HCT116 (cell line): ENCODE measurements around the gene PARVG. TPM values are rescaled to one million over a fixed set of nuclear protein-coding genes. Genes with fewer than 3 reads are reported as not detected.

Experiments used
- ATAC-seq: fragments of 200-7000 bp; cut with Tn5 transposase; 2 replicates; pipeline ENCODE4 v1.9.1; 2020; ENCODE audit warnings: mild to moderate bottlenecking, moderate library complexity
- BruUV-seq: library from RNA; stranded (reverse); fragments of 400-500 nt; replicated peaks from 2 replicates; lab custom pipeline; 2021; lab: Mats Ljungman, UMichigan
- CTCF ChIA-PET: fragments of 300-600 bp; sonication (Branson Sonifier 250); formaldehyde crosslinking; loops from one replicate; lab custom pipeline; 2021; ENCODE audit warnings: antibody characterized with exemption; lab: Charles Lee
- POLR2A ChIA-PET: fragments of 300-600, 350-600 bp; sonication (Branson Sonifier 250); formaldehyde crosslinking; loops from one replicate; lab custom pipeline; 2021; ENCODE audit warnings: antibody characterized with exemption; lab: Charles Lee
- RAD21 ChIA-PET, 2 experiments: fragments of 300-600 bp; sonication (Branson Sonifier 250); formaldehyde crosslinking; loops; one replicate each; lab custom pipeline; 2023; ENCODE audit warnings: low total read pairs in 2 of 2; ENCODE audit not compliant: uncharacterized antibody in 2 of 2, unreplicated experiment in 2 of 2, low non-redundant PET in 1 of 2; lab: Charles Lee
- DNase-seq: peaks from one replicate; pipeline ENCODE4 v3.0.0-alpha.2; 2010; ENCODE audit warnings: low read depth, low spot score
- H2AFZ ChIP-seq: fragments of 200-600 bp; shearing (Covaris generic), sonication (generic); 2 replicates; pipeline ENCODE4 v1.6.1; 2017; ENCODE audit warnings: low read depth, mixed run types, mixed read lengths, antibody characterized with exemption, low read length; ENCODE audit not compliant: poor library complexity, severe bottlenecking
- H3K27ac ChIP-seq: 2 replicates; pipeline ENCODE4 v1.5.1; 2012; ENCODE audit warnings: low read depth, low read length
- H3K27me3 ChIP-seq: fragments of 200-600 bp; sonication (generic); 2 replicates; pipeline ENCODE4 v1.6.1; 2016; ENCODE audit warnings: mixed run types, low read length, mixed read lengths; ENCODE audit not compliant: insufficient read depth
- H3K36me3 ChIP-seq, 2 experiments: fragments of 200-500 bp in 1 of 2; fragments of 200-600 bp in 1 of 2; sonication (Bioruptor generic) in 1 of 2; sonication (generic) in 1 of 2; 2 replicates each; pipeline versions ENCODE4 v1.5.1 to v1.6.1; 2014 to 2016; ENCODE audit warnings: low read length in 2 of 2, inconsistent platforms in 1 of 2, mixed read lengths in 1 of 2, mixed run types in 1 of 2; ENCODE audit not compliant: insufficient read depth in 2 of 2, control insufficient read depth in 1 of 2
- H3K4me1 ChIP-seq, 2 experiments: fragments of 200-600 bp in 1 of 2; sonication (generic) in 1 of 2; 2 replicates each; pipeline versions ENCODE4 v1.5.1 to v1.6.1; 2012 to 2017; ENCODE audit warnings: low read length in 2 of 2, inconsistent platforms in 1 of 2, mild to moderate bottlenecking in 1 of 2, mixed read lengths in 1 of 2, mixed run types in 1 of 2, moderate library complexity in 1 of 2; ENCODE audit not compliant: insufficient read depth in 2 of 2, control insufficient read depth in 1 of 2
- H3K4me2 ChIP-seq: fragments of 200-600 bp; sonication (generic); 2 replicates; pipeline ENCODE4 v1.6.1; 2017; ENCODE audit warnings: mixed run types, low read length, mixed read lengths
- H3K4me3 ChIP-seq, 2 experiments: fragments of 200-600 bp in 1 of 2; sonication (generic) in 1 of 2; replicated peaks in 1 of 2; 2 replicates each; pipeline ENCODE4 v1.5.1; 2011 to 2016; ENCODE audit warnings: low read length in 2 of 2, control low read depth in 1 of 2, low read depth in 1 of 2, mild to moderate bottlenecking in 1 of 2, mixed read lengths in 1 of 2, mixed run types in 1 of 2
- H3K79me2 ChIP-seq: fragments of 200-600 bp; sonication (generic); 2 replicates; pipeline ENCODE4 v1.6.1; 2017; ENCODE audit warnings: mild to moderate bottlenecking, mixed run types, low read length, moderate library complexity, mixed read lengths; ENCODE audit not compliant: insufficient read depth
- H3K9ac ChIP-seq: fragments of 200-600 bp; sonication (generic); 2 replicates; pipeline ENCODE4 v1.6.1; 2016; ENCODE audit warnings: low read length, mixed read lengths
- H3K9me2 ChIP-seq: fragments of 200-600 bp; sonication (generic), shearing (Covaris generic); 2 replicates; pipeline ENCODE4 v1.6.1; 2017; ENCODE audit warnings: mixed run types, mild to moderate bottlenecking, moderate library complexity; ENCODE audit not compliant: insufficient read depth
- H3K9me3 ChIP-seq, 2 experiments: fragments of 200-500 bp in 1 of 2; fragments of 200-600 bp in 1 of 2; sonication (Bioruptor generic) in 1 of 2; sonication (generic) in 1 of 2; 2 replicates each; pipeline ENCODE4 v1.6.1; 2014 to 2017; ENCODE audit warnings: low read length in 2 of 2, mixed read lengths in 2 of 2, inconsistent platforms in 1 of 2, low read depth in 1 of 2, mild to moderate bottlenecking in 1 of 2, mixed run types in 1 of 2, moderate library complexity in 1 of 2; ENCODE audit not compliant: control insufficient read depth in 1 of 2, insufficient read depth in 1 of 2
- H4K20me1 ChIP-seq: fragments of 200-600 bp; sonication (generic), shearing (Covaris generic); 2 replicates; pipeline ENCODE4 v1.6.1; 2017; ENCODE audit warnings: mixed run types, mild to moderate bottlenecking, moderate library complexity; ENCODE audit not compliant: insufficient read depth
- ATF3 ChIP-seq: IDR thresholded peaks from 2 replicates; pipeline ENCODE4 v1.6.1; 2012
- CBX3 ChIP-seq: IDR thresholded peaks from 2 replicates; pipeline ENCODE4 v1.6.1; 2012; ENCODE audit warnings: low read depth
- CEBPB ChIP-seq: IDR thresholded peaks from 2 replicates; pipeline ENCODE4 v1.6.1; 2012; ENCODE audit warnings: low read depth
- ELF1 ChIP-seq: IDR thresholded peaks from 2 replicates; pipeline ENCODE4 v1.6.1; 2012; ENCODE audit warnings: low read depth, borderline replicate concordance
- EZH2 ChIP-seq: fragments of 200-600 bp; sonication (generic); IDR thresholded peaks from 2 replicates; pipeline ENCODE4 v1.6.1; 2017; ENCODE audit warnings: antibody characterized with exemption, mixed run types
- EZH2phosphoT487 ChIP-seq: fragments of 200-600 bp; IDR thresholded peaks from 2 replicates; pipeline ENCODE4 v1.6.1; 2018; ENCODE audit warnings: antibody characterized with exemption, borderline replicate concordance
- FOSL1 ChIP-seq: IDR thresholded peaks from 2 replicates; pipeline ENCODE4 v1.6.1; 2012; ENCODE audit warnings: low read depth
- JUND ChIP-seq: IDR thresholded peaks from 2 replicates; pipeline ENCODE4 v1.6.1; 2012
- POLR2AphosphoS5 ChIP-seq: IDR thresholded peaks from 2 replicates; pipeline ENCODE4 v1.6.1; 2011; ENCODE audit warnings: mild to moderate bottlenecking, low read depth, low read length, moderate library complexity
- RAD21 ChIP-seq: IDR thresholded peaks from 2 replicates; pipeline ENCODE4 v1.6.1; 2012; ENCODE audit warnings: low read depth, mild to moderate bottlenecking
- REST ChIP-seq: IDR thresholded peaks from 2 replicates; pipeline ENCODE4 v1.6.1; 2012; ENCODE audit warnings: low read depth
- SIN3A ChIP-seq: IDR thresholded peaks from 2 replicates; pipeline ENCODE4 v1.6.1; 2012; ENCODE audit warnings: low read depth
- SP1 ChIP-seq: IDR thresholded peaks from 2 replicates; pipeline ENCODE4 v1.6.1; 2012; ENCODE audit warnings: low read depth
- SRF ChIP-seq: IDR thresholded peaks from 2 replicates; pipeline ENCODE4 v1.6.1; 2012; ENCODE audit warnings: low read depth
- TCF7L2 ChIP-seq: IDR thresholded peaks from 2 replicates; pipeline ENCODE4 v1.7.0; 2011; ENCODE audit warnings: borderline replicate concordance, inconsistent platforms; ENCODE audit not compliant: insufficient read depth, insufficient read length; ENCODE audit errors: extremely low read depth
- YY1 ChIP-seq: IDR thresholded peaks from 2 replicates; pipeline ENCODE4 v1.6.1; 2011; ENCODE audit warnings: low read length, low read depth, moderate library complexity, mild to moderate bottlenecking; ENCODE audit not compliant: insufficient replicate concordance; ENCODE audit errors: extremely low read depth
- ZBTB33 ChIP-seq: IDR thresholded peaks from 2 replicates; pipeline ENCODE4 v1.6.1; 2011; ENCODE audit warnings: mild to moderate bottlenecking, low read length, moderate library complexity; ENCODE audit not compliant: insufficient replicate concordance; ENCODE audit errors: extremely low read depth
- ZFX ChIP-seq: fragments of 450-650 bp; IDR thresholded peaks from 2 replicates; pipeline ENCODE4 v1.6.1; 2017
- ZNF274 ChIP-seq: fragments of 200-500 bp; sonication (Bioruptor generic); IDR thresholded peaks from 2 replicates; pipeline ENCODE4 v1.6.1; 2014; ENCODE audit warnings: mild to moderate bottlenecking, low read depth, low read length, inconsistent platforms
- intact Hi-C: fragments of 100-400 bp; cut with micrococcal nuclease; formaldehyde crosslinking; loops from 2 replicates; pipeline ENCODE4 v1.10.0; 2022
- total RNA-seq: library from RNA; stranded (reverse); gene quantifications from one replicate; pipeline ENCODE4 v1.2.1, GENCODE V29; 2021; ENCODE audit not compliant: unreplicated experiment

The PARVG gene
- total RNA-seq, 1 experiment from 2014 or later = 0.57 TPM

GRCh38 chr22:44186737-44187136 lies 6.0 kb downstream of the PARVG start:
- Histone ChIP-seq H3K27ac (no peak overlapping the region), H3K4me1 (peaks cover 0 to 8% of the 10 kb centered on the region in 2 experiments; a peak in 2 of 4 replicates), H3K79me2 (no peaks in the 10 kb centered on the region), H3K9me2 (no peaks in the 10 kb centered on the region), H3K9me3 (no peaks in the 10 kb centered on the region), H4K20me1 (no peaks in the 10 kb centered on the region), H3K4me3 (no peak overlapping the region), H3K9ac (no peak overlapping the region), H2AFZ (no peak overlapping the region), H3K27me3 (0 out of 2 replicates have a peak, but pooled peaks cover 3% of the 10 kb centered on the region), H3K4me2 (no peak overlapping the region), H3K36me3 (no peaks in the 10 kb centered on the region)
- no TSS peak for BruUV-seq
- ChIA-PET RAD21 (no interaction called here), POLR2A (no interaction called here), CTCF (no interaction called here)
- no peak for ATAC-seq
- intact Hi-C loops = no loop called here
- DNase-seq = no peak
- no peak for TF ChIP-seq RAD21
- no peak for TF ChIP-seq POLR2AphosphoS5
- TF ChIP-seq ZBTB33 = no peak
- no peak for TF ChIP-seq FOSL1
- TF ChIP-seq EZH2 = no peak
- no peak for TF ChIP-seq TCF7L2
- no peak for TF ChIP-seq ELF1
- no peak for TF ChIP-seq ATF3
- no peak for TF ChIP-seq SRF
- no peak for TF ChIP-seq ZNF274
- no peak for TF ChIP-seq REST
- no peak for TF ChIP-seq JUND
- TF ChIP-seq CEBPB = no peak
- no peak for TF ChIP-seq SIN3A
- TF ChIP-seq YY1 = no peak
- no peak for TF ChIP-seq ZFX
- no peak for TF ChIP-seq CBX3
- TF ChIP-seq SP1 = no peak
- TF ChIP-seq EZH2phosphoT487 = no peak
- TF ChIP-seq, all 23 proteins: peak for 0
